ENCODE results near the gene KEL.
"Not testable (repeated sequence)": the region's sequence is repeated elsewhere in the genome, so short reads cannot be mapped to it uniquely, and the experiment has no call there.

- TF ChIP-seq CTCF (IDR thresholded peaks at IDR 0.05; ENCODE audit: extremely low read depth in 1 of 2, insufficient read depth in 1 of 2, low read depth in 1 of 2, low read length in 2 of 2); POLR2A (IDR thresholded peaks at IDR 0.05; ENCODE audit: low read depth, low read length): not testable (repeated sequence)
Measured at GRCh38 chr7:142978402-142978801, 16.2 kb upstream of the KEL start.
